GM21526 (cell line): ENCODE results near the gene TPRKB.
A peak's percentile ranks its signal among the peaks of the same experiment; 100 is the strongest.
"Not testable (repeated sequence)": the region's sequence is repeated elsewhere in the genome, so short reads cannot be mapped to it uniquely, and the experiment has no call there.

ENCODE experiments used
- ATAC-seq: cut with Tn5 transposase; IDR thresholded peaks from one replicate; pipeline ENCODE4 v1.9.1; 2021; ENCODE audit warnings: moderate library complexity; ENCODE audit not compliant: unreplicated experiment, low FRiP score

TPRKB gene

DNA sequence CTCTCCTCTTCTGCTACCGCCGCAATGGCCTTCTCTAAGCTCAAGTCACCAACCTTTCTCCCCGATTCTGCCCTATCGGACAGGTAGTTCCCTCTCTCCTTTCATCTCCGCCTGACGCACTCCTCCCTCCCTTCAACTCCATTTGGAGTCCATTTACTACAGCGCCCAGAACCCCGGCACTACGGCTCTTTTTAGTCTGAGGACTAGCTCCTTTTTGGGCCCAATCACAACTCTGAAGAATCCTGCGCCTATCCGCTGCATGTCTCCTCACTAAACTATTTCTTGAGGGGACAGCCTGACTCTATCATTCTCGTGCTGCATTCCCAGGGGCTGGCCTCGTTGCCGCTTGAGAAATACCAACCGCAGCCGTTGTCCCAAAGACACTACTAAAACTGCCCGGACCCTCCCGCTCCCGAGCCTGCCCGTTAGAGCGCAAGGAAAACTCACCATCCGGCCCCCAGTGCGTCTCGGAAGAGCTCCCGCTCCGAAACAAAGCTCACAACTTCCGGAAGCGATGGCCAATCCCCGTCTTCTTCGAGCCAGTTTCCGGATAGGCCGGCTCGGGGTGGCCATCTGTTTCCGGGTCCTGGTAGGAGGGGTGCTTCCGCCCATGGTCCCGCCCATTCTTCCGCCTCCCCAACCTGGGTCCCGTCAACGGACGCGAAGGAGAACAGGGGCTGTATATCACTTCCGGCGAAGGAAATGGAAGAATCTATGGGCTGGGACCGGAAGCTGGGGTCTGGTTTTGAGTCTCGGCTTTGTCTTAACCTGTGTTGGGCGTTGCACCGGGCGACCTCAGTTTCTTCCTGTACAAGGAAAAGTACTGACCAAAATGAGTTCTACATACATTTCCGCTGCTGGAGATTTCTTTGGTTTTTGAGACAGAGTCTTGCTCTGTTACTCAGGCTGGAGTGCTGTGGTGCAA lies at the start of gene TPRKB:
TSS of gene TPRKB (minus strand) at position 491 of the 925 bp plus-strand sequence. CDS start 2,776 bp downstream, outside the sequence.
- peak; percentile 91 for ATAC-seq

DNA sequence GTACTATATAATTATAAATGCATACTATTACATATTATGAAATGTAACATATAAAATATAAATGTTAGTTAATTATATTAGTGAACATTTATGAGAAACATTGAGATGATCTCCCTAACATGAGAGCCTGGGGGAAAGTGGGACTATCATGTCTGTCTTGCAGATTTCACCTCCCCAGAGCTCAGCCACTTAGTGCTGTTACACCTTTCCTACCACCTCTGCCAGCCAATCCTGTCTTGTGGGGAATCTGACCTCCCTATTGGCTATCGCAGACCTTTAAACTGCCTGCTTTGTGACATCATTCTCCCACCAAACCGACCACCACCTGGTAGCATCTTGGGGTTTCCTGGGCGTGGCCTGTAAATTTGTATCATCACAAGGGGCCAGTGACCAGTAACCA lies 46.7 kb upstream of the TPRKB start, which contains the start of gene C2orf78:
TSS of gene C2orf78 (plus strand) at position 301 of the 400 bp plus-strand sequence. CDS start 127 bp downstream, outside the sequence.
- not testable (repeated sequence) for ATAC-seq

DNA sequence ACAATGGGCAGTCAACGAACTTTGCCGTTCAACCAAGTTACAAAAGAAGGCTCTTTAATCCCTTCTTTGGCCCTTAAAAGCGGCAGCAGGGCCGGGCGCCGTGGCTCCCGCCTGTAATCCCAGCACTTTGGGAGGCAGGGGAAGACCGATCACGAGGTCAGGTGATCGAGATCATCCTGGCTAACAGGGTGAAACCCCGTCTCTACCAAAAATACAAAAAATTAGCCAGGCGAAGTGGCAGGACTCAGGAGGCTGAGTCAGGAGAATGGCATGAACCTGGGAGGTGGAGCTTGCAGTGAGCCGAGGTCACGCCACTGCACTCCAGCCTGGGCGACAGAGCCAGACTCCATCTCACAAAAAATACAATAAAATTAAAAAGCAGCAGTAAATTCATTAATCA lies 46.3 kb upstream of the TPRKB start:
- not testable (repeated sequence) for ATAC-seq

DNA sequence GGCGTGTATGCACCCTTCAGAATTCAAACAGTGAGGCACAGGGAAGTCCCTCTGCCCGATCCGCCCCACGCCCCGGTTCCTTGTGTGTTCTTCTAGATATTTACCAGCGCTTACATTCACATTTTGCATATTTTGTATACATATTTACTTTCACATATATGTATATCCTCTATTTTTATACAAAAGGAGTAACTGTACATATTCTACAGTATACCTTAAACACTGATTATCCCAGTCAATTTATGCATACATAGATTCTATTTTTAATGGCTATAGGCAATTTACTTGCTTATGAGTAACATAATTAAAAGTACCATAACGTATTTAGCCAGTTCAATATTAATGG lies 43.1 kb upstream of the TPRKB start:
- ATAC-seq = no peak

DNA sequence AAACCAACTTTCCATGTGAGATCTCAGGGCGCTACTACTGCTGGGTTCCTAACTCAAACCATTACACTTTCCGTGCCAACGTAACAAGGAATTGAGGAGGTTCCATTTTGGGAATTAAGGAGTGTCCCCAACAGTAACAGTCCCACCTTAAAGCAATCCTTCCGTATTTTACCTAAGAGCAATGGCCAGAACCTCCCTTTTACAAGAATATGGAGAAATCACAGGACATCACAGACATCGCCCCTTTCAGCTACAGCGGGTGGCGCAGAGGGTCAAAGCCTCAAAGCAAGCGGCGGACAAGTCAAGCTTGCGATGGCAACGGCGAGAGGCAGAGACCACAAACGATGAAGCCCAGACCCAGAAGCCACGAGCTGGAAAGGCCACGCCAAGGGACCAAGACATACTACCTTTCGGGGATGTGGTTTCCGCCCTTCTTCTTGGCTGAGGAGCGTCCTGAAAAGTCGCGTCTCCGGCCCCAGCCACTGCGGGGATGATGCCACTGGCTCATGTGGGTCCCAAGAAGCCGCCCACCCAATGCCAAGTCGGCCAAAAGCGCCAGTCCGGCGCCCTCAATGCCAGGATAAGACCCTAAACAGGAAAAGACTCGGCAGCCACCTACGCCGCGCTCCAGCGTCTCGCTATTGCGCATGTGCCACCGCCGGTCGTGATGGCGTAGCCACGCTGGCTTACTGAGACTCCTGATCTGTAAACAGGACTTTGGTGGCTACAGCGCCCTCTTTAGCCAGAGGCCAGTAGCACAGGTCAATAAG lies 42.5 kb upstream of the TPRKB start, which contains the start of gene DUSP11:
TSS of gene DUSP11 (minus strand) at position 637 of the 770 bp plus-strand sequence. CDS start at position 508, 129 bp downstream.
- peak; percentile 99 for ATAC-seq

DNA sequence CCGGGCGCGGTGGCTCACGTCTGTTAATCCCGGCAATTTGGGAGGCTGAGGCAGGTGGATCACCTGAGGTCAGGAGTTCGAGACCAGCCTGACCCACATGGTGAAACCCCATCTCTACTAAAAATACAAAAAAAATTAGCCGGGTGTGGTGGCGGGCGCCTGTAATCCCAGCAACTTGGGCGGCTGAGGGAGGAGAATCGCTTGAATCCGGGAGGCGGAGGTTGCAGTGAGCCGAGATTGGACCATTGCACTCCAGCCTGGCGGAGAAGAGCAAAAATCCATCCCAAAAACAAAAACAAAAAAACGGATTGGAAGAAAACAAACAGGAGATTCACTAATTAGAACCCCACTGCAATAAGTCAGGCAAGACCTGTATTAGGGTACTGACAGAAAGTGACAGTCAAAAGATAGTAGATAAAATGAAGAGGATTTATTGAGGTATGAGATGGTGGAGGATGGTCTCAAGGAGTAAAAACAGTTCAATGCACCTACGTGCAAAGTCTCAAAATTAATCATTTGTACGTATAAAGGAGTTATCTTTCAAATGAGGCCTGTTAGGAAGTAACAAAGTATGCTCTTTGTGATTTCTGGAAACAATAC lies 41.8 kb upstream of the TPRKB start:
- ATAC-seq = not testable (repeated sequence)

DNA sequence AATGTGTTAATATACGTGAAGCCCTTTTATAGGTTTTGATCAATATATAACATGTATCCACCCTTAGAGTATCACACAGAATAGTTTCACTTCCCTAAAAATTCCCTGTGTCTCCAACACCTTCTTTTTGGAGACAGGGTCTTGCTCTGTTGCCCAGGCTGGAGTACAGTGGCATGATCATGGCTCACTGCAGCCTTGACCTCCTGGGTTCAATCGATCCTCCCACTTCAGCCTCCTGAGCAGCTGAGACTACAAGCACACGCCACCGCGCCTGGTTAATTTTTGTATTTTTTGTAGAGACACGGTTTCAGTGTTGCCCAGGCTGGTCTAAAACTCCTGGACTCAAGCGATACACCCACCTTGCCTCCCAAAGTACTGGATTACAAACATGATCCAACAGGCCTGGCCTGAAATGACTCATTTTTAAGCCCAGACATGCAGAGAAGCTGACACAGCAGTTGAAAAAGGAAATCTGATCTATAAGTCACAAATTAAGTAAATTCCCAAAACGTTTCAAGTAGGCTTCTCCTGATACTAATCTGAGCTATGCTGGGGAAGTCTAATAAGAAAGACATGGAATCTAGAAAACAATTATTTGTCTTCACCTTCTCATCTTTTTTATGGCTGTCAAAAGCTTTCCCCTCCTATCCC lies 39.8 kb upstream of the TPRKB start:
- ATAC-seq = no peak

DNA sequence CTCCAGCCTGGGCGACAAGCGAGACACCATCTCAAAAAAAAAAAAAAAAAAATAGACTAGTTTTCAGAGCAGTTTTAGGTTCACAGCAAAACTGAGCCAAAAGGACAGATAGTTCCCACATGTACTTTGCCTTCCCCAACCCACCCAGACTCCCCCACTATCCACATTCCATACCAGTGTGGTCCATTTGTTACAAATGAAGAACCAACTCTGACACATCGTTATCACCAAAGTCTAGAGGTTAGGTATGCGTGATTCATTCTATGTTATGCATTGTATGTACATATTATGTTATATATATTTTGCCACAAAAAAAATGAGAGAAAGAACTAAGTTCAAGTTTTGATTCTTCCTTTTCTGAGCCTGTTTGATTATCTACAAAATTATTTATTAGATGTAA lies 39.2 kb upstream of the TPRKB start:
- ATAC-seq = no peak

DNA sequence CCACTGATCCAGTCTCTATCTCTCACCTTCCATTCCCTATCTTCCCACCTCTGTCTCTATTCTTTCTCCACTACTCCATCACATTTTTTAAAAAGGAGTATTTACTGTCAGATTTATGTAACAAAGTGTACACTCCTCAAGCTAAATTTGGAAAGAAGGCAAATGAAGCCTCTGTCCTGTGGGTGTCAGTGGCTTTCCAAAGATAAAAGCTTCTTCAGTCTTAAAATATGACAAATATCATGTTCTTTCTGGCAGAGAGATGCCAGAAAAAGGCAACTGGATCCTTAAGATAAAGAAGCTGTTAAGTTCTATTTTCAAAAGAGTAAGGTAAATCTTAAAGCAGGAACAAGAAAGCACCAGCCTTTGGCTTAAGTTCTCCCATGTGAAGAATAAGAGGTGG lies 35.7 kb upstream of the TPRKB start:
- no peak for ATAC-seq

DNA sequence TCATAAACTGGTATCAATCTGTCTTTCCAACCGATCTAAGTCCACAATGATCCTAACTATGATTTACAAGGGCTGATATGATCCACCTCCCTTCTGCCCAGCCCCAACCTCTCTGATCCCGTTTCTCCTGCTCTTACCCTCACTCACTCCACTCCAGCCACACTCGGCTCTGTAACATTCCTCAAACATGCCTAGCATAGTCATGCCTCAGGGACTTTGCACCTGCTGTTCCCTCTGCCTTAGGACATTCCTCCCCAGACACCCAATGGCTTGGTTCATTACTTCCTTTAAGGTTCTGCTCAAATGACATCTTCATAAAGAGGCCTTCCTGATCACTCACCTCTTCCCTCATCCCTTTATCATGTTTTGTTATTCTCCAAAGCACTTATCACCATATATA lies 33.6 kb upstream of the TPRKB start:
- ATAC-seq = no peak

DNA sequence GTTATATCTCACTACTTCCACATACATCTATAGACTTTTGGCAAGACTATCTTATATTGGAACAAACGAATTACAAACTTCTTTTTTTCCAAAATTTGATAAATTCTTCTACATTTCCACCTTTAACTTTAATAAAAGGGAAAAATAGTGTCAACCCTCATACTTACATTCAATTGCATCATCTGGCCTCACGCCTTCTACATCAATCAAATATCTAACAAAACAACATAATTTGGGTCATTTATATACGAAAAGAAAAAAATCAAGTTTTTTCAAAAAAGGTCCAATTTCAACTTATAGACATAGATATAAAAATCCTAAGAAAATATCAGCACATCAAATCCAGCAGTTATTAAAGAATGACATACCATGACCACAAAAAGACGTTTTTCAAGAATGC lies 29.8 kb upstream of the TPRKB start:
- no peak for ATAC-seq

DNA sequence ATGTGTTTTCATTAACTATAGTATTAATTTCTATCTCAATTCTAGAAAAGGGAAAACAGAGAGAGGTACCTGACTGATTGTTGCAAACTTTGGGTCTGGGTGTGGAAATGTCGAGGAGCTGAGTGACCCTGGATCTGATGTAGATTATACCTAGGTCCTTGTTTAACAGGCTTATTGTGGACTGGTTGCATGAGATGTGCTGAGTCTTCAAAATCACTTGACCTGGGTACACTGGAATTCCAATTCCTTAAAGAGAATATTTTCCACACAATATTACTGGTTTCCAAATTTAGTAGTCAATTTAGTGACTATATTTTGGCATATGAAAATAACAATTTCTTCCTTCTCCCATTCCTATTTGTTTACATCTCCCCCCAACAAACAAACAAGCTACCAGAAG lies 29.2 kb upstream of the TPRKB start:
- ATAC-seq = no peak

DNA sequence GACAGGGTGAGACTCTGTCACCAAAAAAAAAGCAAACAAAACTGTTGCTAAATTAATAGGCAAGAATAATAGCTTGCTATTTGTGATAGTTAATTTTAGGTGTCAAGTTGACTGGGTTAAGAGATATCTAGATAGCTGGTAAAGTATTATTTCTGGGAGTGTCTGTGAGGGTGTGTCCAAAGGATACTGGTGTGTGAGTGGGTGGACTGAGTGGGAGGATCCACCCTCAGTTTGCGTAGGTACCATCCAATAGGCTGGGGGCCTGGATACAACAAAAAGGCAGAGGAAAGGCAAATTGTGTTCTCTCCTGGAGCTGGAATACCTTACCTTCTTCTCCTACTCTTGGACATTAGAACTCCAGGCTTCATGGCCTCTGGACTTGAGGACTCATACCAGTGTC lies 27.8 kb upstream of the TPRKB start:
- ATAC-seq = no peak

DNA sequence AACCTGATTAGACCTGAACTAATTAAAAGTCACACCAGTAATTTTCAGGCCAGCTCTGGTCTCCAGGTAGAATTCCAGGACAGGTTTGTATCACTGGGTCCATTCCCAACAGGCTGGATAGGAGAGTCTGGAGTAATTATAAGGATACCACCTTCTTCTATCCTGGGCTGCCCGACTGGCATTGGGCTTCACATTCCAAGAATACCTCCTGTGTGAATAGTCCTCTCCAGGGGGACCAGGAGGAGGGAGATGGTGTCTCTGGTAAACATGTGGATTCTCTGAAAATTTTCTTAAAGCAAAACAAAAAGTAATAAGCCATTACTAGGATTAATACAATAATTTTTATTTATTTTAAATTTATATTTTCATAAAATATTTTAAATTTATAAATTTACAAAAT lies 25.4 kb upstream of the TPRKB start:
- ATAC-seq = no peak

DNA sequence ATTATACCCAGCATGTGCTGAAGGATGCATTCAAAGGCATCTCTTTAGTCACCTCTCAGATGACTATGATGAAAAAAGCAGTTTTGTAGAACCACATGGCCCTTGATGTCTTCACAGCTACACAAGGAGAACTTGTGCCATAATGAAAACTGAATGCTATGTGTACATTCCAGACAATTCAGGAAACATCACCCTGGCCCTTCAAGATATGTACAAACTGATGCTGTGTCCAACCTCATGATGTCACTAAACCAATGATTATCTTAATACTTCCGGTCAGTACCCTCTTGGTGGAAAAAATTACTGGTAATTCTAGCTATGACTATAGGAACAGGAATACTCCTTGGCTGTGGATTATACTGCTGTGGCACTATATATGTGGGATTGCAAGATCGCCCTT lies 22.8 kb upstream of the TPRKB start:
- ATAC-seq = no peak

DNA sequence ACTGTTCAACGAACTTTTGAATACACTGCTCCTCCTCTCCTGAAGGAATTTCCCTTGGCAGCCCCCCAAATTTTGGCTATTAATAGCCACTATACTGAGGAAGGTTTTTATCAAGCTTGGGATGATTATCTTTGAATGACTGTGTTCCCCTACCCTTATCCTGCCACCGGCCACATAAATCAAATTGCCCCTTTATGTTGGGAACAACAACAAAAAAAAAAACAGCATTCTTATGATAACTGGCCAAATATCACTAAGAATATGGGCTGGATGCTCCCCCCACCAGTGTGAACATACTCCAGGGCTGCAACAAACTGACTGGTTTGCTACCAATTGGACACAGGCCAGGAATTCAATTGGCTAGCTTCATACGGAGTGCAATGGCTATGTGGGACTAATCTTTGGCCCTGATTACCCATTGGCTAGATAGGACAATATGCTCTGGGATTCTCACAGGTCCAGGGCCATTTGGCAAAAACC lies 22.2 kb upstream of the TPRKB start:
- ATAC-seq = no peak

DNA sequence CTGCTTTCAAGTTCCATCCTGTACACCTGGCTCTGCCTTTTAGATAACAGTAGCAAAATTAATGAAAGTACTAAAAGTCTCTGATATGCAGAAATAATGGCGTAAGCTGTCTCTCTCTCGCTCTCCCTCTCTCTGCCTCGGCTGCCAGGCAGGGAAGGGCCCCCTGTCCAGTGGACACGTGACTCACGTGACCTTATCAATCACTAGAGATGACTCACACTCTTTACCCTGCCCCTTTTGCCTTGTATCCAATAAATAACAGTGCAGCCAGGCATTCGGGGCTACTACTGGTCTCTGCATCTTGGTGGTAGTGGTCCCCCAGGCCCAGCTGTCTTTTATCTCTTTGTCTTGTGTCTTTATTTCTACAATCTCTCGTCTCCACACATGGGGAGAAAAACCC lies 17.2 kb upstream of the TPRKB start:
- not testable (repeated sequence) for ATAC-seq

DNA sequence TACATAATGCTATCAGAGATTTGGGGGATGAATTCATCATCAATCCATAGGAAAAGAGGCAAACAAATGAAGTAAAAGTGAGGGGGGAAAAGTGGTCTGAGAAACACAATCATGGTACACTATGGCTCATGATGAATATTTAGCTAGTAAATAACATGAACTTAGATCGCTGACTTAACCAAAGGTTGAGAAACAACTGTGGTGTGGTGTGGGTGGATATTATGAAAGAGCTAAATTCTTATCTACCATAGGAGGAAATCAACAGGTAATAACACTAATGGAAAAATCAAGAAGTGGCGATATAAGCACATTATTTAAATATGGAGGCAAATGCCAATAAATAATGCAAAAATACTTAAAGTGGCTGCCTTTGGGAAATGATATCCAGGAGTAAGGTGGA lies 12.2 kb upstream of the TPRKB start:
- no peak for ATAC-seq

DNA sequence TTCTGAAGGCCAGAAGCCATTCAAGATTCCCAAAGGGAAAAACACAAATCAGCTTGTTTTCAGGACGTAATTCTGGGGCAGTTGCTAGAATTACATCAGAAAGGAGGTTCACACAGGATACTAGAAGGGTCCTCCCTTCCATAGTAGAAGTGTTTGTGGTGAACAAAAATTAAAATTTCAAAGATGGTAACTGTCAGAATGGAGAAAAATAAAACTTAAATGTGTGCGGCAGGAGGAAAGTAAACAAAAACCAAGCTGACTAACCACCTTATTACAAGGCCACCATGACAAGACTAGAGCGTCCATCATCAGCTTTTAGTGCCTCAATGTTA lies 9.7 kb upstream of the TPRKB start:
- ATAC-seq = no peak

DNA sequence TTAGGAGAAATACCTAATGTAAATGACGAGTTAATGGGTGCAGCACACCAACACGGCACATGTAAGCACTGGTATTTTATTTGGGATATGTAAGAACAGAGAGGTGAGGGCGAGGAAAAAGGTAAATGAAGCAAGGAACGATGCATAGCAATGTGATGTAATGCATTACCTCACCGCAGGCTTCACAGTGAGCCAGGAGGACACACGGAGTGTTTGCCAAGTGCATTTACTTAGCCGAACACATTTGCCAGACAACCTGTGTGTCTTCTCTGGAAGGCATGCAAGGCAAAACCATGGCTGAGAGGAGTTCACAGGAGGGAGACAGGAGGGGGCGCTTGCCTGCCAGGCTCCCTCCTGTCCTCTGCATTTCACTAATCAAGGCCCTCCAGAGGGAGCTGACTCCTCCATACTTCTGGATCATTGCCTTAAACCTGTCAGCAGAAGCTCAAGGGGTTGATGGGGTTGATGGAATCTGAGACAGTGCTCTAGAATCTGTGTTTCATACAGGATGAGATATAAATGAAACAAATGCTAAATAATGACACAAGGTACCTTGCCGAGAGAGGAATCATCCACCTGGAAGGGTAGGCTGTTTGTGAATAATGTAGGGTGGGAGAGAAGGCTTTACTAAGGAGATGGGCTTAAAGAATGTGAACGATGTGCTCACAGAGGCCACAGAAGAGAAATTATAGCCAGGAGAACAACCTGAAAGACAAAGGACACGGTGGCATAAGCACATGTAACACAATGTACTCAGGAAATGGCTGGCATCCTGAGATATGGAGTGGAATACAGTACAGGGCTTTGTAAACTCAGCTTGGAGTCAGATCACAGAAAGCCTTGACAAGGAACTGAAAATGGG lies 9.1 kb upstream of the TPRKB start:
- no peak for ATAC-seq
